Measurements from ENCODE around the gene EPN3. TPM values are rescaled to one million over a fixed set of nuclear protein-coding genes. Genes with fewer than 3 reads are reported as not detected.

Gene EPN3
- total RNA-seq, 2 experiments from 2014 or later, result not detected

DNA sequence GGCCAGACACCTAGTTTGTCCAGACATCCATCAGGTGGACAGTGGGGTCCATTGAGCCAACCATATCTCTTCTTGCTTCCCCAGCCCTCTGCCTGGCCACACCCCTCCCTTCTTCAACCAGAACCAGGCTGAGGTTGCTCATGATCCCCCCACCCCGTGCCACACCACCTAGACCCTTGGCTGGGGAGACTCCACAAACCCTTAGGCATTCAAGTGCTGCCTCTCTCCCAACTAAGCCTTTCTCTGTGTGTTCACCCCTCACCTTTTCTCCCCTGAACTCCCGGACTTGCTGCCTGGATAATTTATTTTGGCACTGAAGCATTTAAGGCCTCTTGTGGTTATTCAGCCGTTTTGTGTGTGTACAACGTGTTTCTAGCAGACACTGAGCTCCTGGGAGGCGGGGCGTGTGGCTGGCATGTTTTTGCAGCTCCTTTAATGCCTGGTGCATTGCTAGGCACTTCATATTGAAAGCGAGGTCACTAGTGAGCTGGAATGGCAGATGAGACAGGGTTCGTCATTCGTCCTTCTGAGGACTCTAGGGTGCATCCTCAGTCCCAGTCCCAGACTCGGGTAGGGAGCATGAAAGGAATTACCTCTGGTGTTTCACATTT, 56.7 kb downstream of the EPN3 start:
- intact Hi-C loops (cut with micrococcal nuclease), result no loop called here
- no peaks in the 10 kb centered on the region for H3K9me3 Mint-ChIP-seq
- no peak overlapping the region for H3K4me3 Mint-ChIP-seq
- no peak for DNase-seq
- H3K36me3 Mint-ChIP-seq, result no peaks in the 10 kb centered on the region
- H3K4me1 Mint-ChIP-seq (ENCODE audit: low read depth), result no peaks in the 10 kb centered on the region
- POLR2A ChIA-PET, result no interaction called here
- peaks cover 2% of the 10 kb centered on the region for H3K27me3 Mint-ChIP-seq
- no peak overlapping the region for H3K27ac Mint-ChIP-seq
- CTCF ChIA-PET, result interaction anchor here (1.2 to 1.3 kb wide), 2 partner anchors 41 to 42 kb away, joined by 3 read pairs; partner anchors contain the start of gene SPATA20

- ChIA-PET POLR2A (no interaction called here), CTCF (no interaction called here)
- Mint-ChIP-seq H3K9me3 (no peaks in the 10 kb centered on the region), H3K27ac (no peak overlapping the region), H3K27me3 (peaks cover 2% of the 10 kb centered on the region), H3K36me3 (no peaks in the 10 kb centered on the region), H3K4me1 (ENCODE audit: low read depth) (no peaks in the 10 kb centered on the region), H3K4me3 (no peak overlapping the region)
- DNase-seq, result no peak
- intact Hi-C loops (cut with micrococcal nuclease), result no loop called here
Measured at GRCh38 chr17:50590946-50591737, 58.6 kb downstream of the EPN3 start.

DNA sequence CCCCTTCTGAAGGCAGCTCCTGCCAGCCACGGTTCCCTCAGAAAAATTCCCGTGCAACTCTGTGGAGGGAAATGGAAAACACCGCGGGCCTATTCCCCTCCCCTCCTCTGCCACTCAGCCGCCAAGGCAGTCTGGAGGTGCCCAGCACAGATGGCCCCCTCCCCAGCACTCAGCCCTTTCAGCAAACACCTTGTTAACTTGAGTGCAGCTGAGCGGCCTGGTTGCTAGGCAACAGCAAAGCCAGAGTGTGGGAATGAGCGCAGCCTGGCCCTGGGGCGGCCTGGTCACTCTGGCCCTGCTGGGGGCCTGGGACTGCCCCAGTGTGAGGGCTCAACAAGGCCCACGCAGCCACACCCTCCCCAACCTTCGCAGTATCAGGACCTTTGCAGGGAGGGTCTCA, 60.8 kb downstream of the EPN3 start:
- ChIA-PET POLR2A (no interaction called here), CTCF (no interaction called here)
- H3K9me3 Mint-ChIP-seq, result no peaks in the 10 kb centered on the region
- no peak overlapping the region for H3K4me3 Mint-ChIP-seq
- no peaks in the 10 kb centered on the region for H3K36me3 Mint-ChIP-seq
- H3K4me1 Mint-ChIP-seq (ENCODE audit: low read depth), result no peaks in the 10 kb centered on the region
- peaks cover 2% of the 10 kb centered on the region for H3K27me3 Mint-ChIP-seq
- H3K27ac Mint-ChIP-seq, result no peak overlapping the region
- DNase-seq, result no peak
- intact Hi-C loops (cut with micrococcal nuclease), result no loop called here

Other genes with a start within 250 kb of the EPN3 start
- gene XYLT2, start 186.6 kb upstream of the EPN3 start, total RNA-seq, result 10 to 100 TPM; 41.3 to 43.3 TPM
- 10 to 100 TPM; 53.9 to 64.5 TPM for gene MRPL27, start 159.6 kb upstream of the EPN3 start, total RNA-seq
- 10 to 100 TPM; 47.7 to 48.1 TPM for gene EME1, start 159.5 kb upstream of the EPN3 start, total RNA-seq
- 10 to 100 TPM; 77.1 to 78.8 TPM for gene LRRC59, start 135.2 kb upstream of the EPN3 start, total RNA-seq
- gene ACSF2, start 106.5 kb upstream of the EPN3 start, total RNA-seq, result 10 to 100 TPM; 20.1 to 23.6 TPM
- not detected for gene CHAD, start 63.9 kb upstream of the EPN3 start, total RNA-seq
- 10 to 100 TPM; 31.9 to 37.2 TPM for gene RSAD1, start 53.9 kb upstream of the EPN3 start, total RNA-seq
- gene MYCBPAP, start 24.3 kb upstream of the EPN3 start, total RNA-seq, result 1 to 10 TPM; 8.1 to 8.5 TPM
- gene SPATA20, start 14.4 kb downstream of the EPN3 start, total RNA-seq, result 10 to 100 TPM; 22.8 to 23.4 TPM
- gene CACNA1G, start 28.0 kb downstream of the EPN3 start, total RNA-seq, result under 1 TPM in 1 of 2 experiments, not detected in 1; 0.05 TPM
- not detected for gene ABCC3, start 102.1 kb downstream of the EPN3 start, total RNA-seq
- gene ANKRD40, start 175.2 kb downstream of the EPN3 start, total RNA-seq, result 10 to 100 TPM; 27.4 to 27.8 TPM
- 100 to 1,000 TPM; 120 to 137 TPM for gene LUC7L3, start 186.9 kb downstream of the EPN3 start, total RNA-seq
- not detected for gene ANKRD40CL, start 234.8 kb downstream of the EPN3 start, total RNA-seq

All from activated CD4-positive, alpha-beta memory T cell treated with anti-CD3 and anti-CD28 coated beads for 36 hours (primary cell).